HG03342 (cell line): ENCODE measurements around the gene PDLIM4.

ENCODE experiments used
- ATAC-seq: cut with Tn5 transposase; IDR thresholded peaks from one replicate; pipeline ENCODE4 v1.9.1; 2021; ENCODE audit warnings: mild to moderate bottlenecking, moderate library complexity; ENCODE audit not compliant: unreplicated experiment

The PDLIM4 gene

DNA sequence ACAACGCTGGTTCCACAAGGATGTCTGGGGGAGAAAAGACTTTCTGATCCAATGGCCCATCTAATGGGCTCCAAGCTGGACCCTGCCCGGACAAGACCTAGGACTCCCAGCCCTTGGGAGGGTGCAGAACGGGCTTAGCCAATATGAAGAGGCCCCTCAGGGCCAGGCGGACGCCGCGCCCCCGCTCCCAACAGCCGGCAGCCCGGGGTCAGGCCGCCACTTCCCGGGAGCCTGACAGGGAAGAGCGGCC, 30.3 kb upstream of the PDLIM4 start:
- ATAC-seq = no peak

DNA sequence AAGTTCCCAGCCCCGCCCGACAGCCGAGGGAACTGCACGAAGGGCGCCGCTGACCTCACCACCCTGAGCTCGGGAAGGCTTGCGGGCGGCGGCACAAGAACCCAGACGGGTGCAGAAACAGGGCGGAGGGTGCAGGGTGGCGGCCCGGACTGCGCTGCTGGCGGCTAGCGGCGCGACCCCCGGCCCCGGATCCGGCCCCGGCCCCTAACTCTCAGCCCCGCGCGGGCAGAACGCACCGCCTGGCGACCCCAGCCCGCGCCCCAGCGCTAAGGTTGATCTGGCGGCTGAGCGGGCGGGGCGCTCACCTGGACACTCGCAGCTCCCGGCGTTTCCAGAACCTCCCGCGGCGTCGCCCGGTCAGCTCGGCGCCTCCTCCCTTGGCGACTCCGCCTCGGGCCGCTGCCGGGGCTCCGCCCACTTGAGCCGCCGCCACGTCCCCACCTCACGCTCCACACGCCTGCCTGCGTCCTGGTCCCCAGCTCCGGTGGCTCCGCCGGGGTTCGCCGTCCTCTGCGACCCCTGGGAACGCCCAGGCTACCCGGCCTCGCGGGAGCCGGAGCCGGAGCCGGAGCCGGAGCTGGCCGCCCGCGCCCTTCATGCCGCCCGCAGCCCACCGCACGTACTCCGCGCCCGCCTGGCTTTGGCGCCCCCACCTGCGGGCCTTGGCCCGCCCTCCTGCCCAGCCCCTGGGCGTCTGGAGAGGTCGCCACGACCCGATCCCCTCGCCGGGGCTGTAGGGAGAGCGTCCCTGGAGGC, 29.8 kb upstream of the PDLIM4 start, which contains the start of gene P4HA2:
P4HA2 (minus strand) TSS at position 369 of the 756 bp plus-strand sequence. CDS start 9,227 bp downstream, outside the sequence.
- ATAC-seq = peak; percentile 86

DNA sequence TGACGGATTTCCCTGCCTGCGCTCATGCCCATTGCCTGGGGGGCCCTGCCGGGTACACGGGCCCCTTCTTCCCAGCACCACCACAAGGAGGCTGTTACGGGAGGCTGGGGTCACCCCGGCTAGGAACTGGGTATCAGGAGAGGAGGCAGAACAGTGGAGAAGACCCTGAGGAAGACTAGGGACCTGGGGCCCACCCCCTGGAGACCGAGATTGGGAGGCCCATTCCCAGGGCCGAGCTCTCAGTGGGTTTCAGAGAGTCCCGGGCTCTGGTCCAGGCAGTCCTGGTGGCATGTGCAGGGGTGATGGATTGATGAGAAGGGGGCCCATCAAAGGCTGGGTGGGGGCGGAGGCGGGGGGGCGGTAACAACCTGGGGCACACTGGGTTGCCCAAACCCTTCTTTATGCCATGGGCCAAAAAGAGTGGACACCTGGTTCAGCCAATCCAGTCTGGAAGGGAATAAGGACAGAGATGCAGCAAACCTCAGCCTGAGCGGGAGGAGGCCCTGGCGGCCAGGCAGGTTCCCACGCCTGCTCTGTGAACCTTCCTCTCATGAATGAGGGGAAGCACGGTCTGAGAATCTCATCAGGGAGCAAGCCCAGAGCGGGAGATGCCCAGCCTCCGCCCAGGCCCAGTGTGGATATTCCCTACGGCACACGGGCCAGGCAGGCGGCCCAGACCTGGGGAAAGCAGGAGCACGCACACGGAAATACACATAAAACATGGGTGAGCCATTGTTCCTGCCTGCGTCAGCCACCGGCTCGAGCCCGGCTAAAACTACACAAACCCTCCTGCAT, 29.1 kb upstream of the PDLIM4 start:
- no peak for ATAC-seq

DNA sequence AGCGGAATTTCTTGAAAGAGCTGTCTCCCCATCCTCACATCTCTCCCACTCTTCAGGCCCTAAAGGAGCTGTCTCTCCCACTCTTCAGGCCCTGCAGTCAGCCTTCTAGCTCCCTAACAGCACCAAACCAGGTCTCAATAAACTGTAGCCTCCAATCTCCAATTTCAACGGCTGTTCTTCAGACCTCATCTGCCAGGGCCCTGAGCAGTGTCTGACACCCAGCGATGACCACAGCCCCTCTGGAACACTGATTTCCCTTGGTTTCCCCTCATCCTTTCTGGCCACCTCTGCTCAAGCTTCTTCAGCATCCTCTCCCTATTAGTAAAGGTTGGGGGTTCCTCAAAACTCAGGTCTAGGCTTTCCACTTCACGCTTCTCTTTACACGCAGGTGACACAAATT, 28.3 kb upstream of the PDLIM4 start:
- ATAC-seq = no peak

DNA sequence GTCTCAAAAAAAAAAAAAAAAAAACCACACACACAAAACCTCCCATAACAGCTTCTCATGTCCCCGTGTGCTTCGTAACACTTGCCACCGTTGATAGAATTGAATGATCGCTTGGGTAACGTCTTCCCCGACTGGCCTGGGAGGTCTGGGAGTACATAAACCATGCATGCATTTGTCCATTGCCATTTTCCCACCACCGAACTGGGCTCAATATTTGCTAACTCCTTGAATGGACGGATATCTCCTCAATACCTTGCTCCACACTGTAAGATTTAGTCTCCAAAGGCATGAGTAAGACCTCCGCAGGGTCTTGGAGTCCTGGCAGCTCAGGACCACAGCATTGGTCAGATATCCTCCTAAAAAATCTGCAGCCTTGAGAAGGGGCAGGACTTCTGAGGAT, 26.6 kb upstream of the PDLIM4 start:
- ATAC-seq = no peak

DNA sequence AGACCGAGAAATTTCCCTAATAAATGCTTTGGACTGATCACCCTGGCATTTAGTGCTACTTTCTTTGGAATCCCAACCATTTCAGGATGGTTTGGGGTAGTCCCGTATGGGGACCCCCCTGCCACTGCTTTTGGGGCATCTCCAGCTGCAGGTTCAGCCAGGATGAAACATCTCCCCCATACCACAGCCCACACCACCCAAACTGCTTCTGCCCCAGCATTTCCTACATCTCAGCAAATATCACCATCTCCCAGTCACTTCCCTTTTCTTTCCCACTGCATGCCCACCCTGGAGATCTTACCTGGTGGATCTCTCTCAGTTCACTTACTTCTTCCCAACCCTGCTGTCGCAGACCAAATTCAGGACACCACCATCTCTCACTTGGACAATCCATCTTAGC, 25.0 kb upstream of the PDLIM4 start:
- ATAC-seq = no peak

DNA sequence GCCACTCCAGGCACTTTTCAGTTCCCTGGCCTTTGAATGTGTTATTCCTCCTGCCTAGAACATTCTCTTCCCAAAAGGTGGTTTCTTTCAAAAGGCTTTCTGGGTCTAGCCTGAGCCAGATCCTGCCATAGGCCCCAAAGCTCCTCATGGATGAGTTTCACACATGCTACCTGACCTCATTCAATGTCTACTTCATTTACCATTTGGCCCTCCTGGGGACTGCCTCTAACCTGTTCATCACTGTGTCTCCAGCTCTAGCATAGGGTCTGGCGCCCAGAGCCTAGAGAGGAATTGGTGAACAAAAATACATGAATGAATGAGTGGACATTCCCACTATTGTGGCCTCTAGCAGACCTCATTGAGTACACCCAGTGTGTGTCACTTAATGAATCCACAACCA, 24.4 kb upstream of the PDLIM4 start:
- ATAC-seq = no peak

DNA sequence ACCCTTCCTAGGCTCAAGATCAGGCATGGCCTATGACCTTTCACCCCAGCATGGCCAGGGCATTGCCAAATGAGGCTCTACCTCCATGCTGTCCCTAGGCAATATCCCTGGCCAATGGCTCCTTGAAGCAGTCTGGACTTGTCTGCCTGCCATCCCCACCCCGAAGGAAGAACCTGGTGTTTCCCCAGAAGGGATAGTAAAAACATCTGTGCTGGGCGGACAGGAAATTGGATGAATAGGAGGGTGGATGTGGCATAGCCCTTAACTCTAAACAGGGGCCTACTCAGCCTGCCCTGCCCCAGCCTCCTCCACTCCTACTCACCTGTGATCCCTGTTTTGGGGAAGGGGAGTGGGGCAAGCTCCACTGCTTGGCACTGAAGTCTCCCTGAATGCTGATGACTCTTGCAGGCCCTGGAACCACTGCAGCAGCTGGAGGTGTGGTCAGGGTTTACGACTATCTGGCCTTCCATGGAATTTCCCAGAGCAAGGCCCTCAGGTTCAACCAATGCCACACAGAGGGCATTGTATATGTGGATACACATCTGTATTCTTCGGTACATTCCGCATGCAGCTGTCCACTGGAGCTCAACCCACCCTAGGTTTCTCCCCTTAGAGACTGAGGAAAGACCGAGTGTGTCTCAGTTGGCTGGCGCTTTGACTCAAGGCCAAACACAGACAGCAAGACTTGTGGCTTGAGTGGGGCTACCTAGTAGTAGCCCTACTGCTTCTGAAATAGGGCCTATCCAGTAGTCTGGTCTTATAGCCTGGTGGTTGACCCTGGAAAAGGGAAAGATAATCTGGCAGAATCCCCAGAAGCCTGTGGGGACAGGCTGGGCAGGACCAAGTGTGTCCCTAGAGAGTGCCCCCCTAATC, 23.4 kb upstream of the PDLIM4 start:
- ATAC-seq = no peak

DNA sequence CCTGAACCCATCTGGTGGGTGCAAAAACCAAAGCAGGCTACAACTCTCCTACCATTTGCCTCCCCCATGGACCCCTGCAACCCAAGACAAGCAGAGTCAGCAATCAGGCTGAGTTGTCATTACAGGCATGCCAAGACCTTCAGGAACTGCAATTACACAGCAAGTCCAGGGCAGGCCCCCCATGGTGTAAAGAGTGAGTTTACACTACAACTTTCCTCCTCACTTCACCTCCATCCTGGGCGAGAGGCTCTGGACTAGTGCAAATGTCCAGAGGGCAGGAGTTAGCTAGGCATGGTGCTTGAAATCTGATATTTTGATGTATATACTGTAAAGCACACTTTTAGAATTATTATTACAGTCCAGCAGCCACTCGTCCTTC, 22.8 kb upstream of the PDLIM4 start:
- ATAC-seq = no peak

DNA sequence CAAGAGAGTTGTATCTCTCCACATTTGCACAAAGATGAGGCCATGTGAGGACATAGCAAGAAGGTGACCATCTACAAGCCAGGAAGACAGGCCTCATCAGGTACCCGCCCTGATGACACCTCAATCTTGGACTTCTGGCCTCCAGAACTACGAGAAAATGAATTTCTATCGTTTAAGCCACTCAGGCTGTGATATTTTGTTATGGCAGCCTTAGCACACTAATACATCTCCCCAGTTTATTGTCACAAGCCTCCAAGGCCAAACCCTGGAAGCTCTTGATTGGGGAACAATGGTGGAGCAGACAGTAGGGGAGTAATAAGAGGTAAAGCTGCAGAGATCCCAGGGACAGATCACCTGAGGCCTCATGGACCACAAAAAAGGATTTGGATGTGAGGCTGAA, 22.2 kb upstream of the PDLIM4 start:
- ATAC-seq = no peak

DNA sequence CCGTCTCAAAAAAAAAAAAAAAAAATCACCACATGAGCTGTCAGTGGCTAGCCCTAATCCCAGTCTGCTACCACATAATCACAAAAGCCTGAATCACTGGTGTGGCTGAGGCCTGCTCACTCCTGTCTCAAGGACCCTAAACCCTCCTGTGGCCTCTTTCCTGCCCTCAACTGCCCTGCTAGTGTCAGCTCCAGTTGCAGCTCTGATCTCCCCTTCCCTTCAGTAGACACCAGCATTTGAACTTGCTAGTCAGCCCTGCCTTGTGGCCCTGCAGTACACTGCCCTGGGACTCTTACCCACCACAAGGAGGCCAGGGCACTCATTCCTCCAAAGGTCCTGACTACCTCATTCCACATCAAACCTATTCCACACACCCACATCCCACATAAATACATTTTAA, 20.4 kb upstream of the PDLIM4 start:
- ATAC-seq = no peak

DNA sequence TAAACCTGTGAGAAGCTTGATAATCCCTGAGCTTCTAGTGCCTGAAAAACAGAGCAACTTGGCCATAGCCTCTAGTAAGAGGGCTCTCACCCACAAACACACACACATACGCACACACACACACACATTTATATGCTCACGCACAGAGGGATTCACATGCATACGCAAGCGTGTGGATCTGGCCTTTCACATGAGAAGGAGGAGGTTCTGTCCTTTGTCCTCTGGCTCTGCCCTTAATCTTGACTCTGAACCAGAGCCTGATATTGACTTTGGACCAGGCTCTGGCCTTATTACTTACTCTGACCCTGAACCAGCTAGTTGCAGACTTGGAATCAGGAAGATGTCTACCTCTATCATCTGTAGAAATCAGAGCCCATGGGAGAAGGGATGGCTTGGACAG, 19.8 kb upstream of the PDLIM4 start:
- no peak for ATAC-seq

DNA sequence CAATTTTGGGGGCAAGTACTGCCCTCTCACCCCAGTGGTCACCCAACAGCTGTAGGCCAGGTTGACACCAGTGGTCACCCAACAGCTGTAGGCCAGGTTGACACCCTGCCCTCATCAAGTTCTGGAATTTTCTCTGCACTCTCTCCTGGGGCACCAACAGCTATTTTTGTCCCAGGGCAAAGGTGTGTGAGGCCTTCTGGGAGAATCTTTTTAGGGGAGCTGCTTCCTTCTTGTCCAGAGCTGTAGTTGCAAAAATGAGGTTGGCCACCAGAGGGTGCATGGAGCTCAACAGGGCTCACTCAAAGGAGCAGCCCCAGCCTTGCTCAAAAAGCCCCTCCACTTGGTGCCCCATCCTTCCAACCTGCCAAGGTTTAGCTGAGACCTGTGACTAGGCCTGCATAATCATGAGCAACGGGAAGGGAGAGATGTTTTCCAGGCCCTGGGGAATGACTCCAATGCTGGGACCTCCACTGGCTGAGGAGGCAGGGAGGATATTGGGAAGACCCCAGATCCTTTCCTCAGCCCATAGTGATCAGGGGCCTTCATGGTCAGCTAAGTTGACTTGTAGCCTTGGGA, 19.2 kb upstream of the PDLIM4 start:
- ATAC-seq = peak; percentile 91

DNA sequence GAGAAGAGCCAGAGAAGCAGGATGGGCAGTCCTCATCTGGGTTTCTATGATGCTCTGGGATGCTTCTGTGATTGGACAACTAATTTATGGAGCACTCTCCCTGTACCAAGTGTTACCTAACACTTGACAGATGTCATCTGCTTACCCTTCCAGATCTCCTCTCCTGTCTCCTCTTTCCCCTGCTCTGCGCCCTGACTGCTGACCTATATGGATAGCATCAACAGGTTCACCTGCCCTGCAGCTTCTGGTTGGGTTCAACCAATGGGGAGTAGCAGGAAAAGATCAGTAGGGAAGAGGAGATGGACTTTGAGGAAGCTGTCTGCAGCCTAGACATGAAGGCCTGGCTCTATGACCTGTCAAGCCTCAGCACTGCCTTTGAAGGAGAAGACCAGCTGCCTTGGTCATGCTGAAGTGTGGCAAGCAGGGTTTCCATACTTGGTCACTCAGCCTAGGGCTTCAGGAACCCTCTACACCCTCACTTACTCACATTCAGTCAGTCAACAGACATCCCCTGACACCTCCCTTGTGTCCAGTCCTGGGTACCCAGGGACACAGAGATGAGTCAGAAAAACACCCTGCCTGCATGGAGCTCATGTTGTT, 18.5 kb upstream of the PDLIM4 start:
- no peak for ATAC-seq

DNA sequence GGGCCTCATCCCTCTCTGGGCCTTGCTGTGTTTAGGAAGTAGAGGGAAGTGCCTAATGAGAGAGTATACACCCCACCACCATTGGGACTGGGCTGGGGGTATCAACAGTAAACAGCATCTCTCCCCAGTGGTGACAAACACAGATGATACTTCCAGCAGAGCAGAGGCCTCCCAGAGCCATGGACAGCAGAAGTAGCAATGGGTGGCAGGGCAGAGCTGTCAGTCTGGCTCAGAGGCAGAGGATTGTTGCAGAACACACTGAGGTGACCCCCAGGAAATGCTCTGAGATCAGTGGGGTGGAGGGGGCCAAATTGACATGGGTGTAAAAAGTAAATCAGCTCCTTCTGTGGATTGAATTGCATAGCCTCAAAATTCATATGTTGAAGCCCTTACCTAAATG, 17.7 kb upstream of the PDLIM4 start:
- no peak for ATAC-seq

DNA sequence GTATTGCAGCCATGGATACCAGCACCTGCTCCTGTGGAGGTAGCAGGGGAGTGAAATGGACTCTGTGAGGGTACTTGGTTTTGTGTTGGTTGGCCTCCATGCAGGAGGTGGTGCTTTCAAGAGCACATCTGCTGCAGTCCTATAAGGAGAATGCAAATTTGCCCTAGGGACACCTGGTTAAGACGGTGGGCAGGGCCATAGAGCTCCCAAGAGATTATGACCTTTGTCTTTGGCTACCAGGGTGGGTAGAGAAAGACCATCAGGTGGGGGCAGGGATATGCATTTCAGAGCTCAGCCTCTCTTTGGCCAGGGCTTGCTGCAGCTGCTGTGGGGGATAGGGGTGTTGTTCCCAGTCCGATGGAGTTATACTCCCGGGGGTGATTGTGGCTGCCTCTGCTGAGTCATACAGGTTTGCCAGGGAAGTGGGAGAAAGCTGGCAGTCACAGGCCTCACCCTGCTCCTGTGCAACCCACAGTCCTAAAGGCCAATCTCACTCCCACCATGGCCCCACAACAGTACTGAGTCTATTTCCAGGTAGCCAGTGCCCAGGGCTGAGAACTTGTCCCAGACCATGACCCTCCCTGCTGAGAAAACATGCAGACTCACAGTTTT, 14.0 kb upstream of the PDLIM4 start:
- no peak for ATAC-seq

DNA sequence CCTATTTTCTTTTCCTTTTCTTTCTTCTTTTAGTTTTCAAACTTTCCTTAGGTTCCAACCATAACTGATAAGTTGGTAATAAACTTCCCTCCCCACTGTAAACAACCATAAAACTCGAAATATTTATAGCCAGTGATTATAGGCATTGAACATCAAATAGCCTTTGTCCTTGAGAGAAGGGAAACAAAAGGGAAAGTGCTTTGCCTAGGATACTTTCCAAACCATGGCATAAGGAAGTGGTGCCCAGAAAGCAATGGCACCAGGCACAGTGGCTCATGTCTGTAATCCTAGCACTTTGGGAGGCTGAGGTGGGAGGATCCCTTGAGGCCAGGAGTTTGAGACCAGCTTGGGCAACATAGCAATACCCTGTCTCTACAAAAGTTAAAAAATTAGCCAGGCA, 11.9 kb upstream of the PDLIM4 start:
- no peak for ATAC-seq

DNA sequence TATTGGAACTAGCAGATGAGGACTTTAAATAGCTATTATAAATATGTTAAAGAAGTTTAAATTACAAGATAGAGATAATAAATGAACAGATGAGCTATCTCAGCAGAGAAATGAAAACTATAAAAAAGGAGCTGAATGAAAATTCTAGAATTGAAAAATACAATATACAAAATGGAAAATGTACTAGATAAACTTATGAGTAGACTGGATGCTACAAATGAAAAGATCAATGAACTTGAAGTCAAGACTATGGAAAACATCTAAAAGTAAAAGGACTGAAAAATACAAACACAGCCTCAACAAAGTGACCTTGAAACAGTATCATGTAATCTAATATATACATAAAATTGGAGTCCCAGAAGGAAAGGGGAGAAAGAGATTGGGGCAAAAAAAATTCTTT, 10.7 kb upstream of the PDLIM4 start:
- ATAC-seq = no peak

DNA sequence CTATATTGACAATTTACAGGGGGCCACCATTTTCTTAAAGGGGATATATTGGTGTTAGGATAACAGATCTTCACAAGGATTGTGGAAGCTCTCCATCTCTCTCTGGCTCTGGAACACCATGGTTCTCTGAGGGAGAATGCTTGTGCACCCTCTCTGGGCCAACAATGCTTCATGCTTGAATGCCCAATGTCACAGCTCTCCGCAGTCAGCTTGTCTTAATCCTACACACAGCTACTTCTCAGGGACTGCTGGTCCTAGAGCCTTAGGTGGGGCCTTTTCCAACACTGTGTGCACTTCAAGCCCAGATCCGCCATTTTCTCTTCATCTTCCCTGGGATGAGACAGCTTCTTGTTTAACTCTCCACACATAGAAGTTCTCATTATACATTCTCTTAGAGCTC, 6.9 kb upstream of the PDLIM4 start:
- ATAC-seq = no peak

DNA sequence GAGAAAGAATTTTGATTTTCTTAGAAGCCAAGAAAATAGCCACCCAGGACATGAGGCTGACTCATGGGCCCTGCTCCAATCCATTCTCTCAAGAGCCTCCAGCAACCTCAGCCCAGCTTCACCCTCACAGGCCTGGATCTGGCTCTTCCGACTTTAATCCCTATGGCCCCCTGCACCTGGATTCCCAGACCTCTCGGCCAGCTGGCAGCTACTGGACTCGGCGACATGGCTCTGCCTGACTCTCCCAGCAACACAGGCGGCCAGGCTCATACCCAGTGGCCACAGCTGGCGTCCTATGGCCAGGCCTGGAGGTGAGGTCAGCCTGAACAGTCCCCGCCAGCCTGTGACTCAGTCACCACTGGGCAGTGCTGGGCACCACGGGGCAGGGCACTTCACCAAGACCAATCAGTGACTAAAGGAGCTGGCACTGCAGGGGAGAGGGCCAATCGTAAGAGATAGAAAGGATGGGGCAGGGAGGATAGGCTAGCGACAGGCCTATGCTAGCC, 6.2 kb upstream of the PDLIM4 start:
- ATAC-seq = no peak
